GM19099 (cell line): ENCODE measurements around the gene OR52D1.

Experiments
- POLR2A ChIP-seq: IDR thresholded peaks from 3 replicates; pipeline ENCODE4 v1.6.1; 2011; ENCODE audit warnings: low read depth; ENCODE audit not compliant: insufficient read length; ENCODE audit errors: extremely low read depth

The OR52D1 gene

GRCh38 chr11:5488385-5488784 lies at the start of gene OR52D1:
OR52D1 (plus strand) TSS chr11:5488685; CDS start chr11:5488707, 22 bp downstream.
- no peak for TF ChIP-seq POLR2A

- TF ChIP-seq POLR2A, result no peak
These were observed 47.1 kb upstream of the OR52D1 start, which contains the start of gene OR51I1 for GRCh38 chr11:5441414-5441813. OR51I1 (minus strand) TSS chr11:5441514; CDS start chr11:5441514, 0 bp downstream.

DNA sequence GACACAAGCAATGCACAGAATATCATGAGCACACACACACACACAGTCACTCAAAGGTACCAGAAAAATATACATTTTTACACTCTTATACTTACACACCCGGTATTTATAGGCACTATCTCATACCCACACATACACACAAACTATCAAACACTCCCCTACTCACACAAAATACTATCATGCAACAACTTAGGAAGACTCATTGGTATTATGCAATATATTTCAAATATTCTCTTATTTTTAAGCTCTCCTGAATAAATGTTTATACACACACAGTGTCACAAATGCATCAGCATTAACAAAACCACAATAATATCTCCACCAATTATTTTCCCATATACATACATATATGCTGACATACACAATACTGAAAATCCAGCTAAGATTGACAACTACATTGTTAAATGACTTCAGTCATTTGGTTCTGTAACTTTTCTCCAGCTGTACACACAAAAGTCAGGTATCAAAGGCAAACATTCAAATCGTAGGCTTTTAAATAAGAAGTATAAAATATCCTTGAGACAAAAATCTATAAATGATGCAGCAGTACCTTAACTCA lies 44.6 kb upstream of the OR52D1 start:
- no peak for TF ChIP-seq POLR2A

- TF ChIP-seq POLR2A, result no peak
These were observed 39.5 kb upstream of the OR52D1 start, which contains the start of gene OR51I2 for GRCh38 chr11:5449023-5449422. OR51I2 (plus strand) TSS chr11:5449323; CDS start chr11:5453489, 4,166 bp downstream.

- no peak for TF ChIP-seq POLR2A
These were observed 39.1 kb upstream of the OR52D1 start for GRCh38 chr11:5449432-5449831.

DNA sequence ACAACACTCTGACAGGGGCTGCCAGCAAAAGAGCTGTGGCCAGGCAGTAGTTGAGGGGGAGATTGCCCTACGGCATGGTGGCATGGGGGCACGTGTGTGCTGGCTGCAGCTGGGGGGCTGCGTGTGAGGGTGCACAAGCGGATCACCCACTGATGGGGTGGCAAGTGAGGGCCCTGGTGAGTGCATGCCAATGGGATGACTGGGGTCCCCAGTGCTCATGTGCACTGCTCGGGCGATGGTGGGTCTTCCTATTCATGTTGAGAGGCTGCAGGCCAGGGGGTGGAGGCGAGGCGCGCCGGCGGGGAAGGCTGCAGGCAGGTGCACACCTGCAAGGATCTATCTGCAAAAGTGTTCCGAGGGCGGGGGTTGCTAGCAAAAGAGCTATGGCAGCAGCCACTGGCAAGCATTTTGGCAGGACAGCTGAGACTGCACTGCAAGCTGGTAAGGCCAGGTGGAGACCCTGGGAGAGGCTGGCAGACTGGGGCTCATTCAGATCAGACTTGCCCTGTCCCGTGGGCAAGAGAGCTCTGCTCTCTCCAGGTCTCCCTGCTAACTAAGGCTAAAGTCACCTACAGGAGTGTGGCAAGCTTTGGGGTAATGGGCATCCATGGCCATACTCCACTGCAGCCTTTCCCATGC lies 27.4 kb upstream of the OR52D1 start:
- TF ChIP-seq POLR2A, result no peak

GRCh38 chr11:5467527-5467926 lies 21.0 kb upstream of the OR52D1 start:
- no peak for TF ChIP-seq POLR2A

DNA sequence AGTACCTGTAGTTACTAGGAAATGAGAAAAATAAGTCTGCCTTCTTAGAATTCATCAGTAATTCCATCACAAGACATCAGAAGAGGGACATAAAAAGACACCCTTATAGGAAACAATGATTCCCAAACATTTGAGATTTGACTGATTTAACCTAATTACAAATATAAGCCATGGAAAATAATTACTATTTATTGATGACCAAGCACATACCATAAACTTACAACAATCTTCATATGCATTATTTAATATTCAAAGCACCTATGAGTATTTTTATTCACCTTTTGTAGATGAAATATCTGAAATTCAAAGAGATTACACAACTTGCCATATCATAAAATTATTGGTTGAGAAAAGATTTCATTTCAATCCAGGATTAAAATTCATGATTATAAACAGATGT lies 14.6 kb upstream of the OR52D1 start:
- TF ChIP-seq POLR2A, result no peak

DNA sequence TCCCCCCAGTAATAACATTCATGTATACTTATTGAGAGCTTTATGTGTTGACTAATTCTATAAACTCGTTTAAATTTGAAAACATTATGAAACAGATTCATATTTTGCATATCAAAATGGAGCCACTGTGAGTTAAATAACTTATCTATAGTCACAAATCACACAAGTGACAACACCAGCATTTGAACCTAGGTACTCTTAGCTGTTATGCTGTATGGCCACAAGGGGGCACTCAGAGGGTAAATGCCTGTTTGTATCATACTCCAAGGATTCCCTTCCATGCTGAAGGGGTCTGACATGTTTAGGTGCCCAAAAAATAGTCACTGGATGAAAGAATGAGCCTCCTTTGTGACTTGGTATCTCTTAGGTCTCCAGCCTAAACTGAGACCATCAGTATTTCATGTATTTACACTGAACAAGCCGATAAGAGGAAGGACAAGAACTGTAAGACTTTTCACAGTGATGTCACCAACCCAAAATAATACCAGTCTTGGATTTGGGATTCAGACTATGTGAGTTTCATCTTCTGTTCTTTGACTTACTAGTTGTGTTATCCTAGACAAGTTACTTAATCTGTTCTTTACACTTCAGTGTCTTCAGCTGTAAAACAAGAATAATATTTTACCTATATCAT lies 12.2 kb upstream of the OR52D1 start:
- TF ChIP-seq POLR2A, result no peak

GRCh38 chr11:5486003-5486402 lies 2.5 kb upstream of the OR52D1 start:
- no peak for TF ChIP-seq POLR2A

DNA sequence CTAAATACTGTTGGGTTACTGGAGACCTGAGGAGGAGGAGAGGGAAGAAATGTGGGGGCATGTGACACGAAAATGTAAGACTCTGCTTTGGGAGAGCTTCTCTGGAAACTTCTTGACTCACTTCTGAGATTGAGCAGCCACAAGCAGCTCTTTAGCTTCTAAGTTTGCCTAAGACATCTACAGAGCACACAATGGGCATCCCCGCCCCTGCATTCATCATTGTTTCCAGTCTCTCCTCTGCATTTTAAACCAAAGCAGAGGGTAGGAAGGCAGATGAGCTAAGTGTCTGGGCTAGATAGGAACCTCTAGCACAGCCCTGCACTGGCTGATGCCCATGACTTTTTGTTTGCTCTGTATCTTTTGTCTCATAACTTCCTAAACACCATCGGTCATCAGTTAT lies 2.1 kb upstream of the OR52D1 start:
- TF ChIP-seq POLR2A, result no peak

GRCh38 chr11:5488798-5489399 lies 414 bp downstream of the OR52D1 start:
- no peak for TF ChIP-seq POLR2A

DNA sequence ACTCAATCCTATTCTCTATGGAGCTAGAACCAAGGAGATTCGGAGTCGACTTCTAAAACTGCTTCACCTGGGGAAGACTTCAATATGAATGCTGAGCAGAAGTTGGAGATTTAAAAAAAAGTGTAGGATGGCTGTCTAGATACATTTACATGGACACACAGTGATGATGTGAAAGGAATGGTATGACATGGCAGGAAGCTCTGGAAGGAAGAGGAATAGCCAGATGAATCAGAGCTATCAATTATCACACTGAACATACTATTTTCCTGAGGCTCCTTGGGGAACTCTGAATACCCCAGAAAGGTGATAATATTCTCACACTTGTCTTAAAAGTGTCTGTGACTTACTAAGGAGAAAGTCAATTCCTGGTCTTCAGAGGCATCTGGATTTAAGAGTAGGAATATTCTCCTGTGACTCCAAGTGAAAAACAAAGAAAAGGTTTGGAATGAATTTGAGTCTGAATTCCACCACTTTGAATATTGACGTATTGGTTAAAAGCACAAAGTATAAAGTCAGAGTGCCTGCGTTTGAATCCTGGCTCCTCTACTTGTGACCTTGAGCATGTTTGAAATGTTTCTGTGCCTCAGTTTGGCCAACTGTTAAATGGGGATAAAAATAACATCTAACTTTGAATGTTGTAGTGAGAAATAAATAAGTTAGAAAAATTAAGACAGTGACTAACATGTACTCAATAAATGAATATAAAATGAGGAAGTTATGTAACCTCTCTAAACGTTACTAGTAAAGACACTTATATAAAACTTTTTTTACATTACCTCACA lies 1.3 kb downstream of the OR52D1 start:
- no peak for TF ChIP-seq POLR2A

- TF ChIP-seq POLR2A, result no peak
These were observed 11.2 kb downstream of the OR52D1 start for GRCh38 chr11:5499671-5500070.

DNA sequence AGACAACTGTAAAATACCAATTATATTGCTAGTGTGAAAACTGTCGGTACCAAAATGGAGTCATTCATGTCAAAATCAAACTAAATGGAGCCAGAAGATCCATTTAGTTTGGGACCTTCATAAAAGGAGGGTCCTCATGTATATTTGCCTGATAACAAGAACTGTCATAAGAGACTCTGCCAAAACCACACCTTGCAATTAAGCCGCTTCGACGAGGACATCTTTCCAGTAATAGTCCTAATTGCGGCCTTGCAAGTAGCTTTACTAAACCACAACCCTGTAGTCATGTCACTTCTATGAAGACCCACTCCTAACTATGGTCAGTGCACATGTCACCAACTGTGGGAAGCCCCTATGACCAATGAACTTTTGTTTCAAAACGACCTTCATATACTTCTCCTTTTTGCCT lies 11.9 kb downstream of the OR52D1 start:
- no peak for TF ChIP-seq POLR2A
